ENCODE results near the gene NEK6. TPM values are rescaled to one million over a fixed set of nuclear protein-coding genes. Genes with fewer than 3 reads are reported as not detected.
A peak's percentile ranks its signal among the peaks of the same experiment; 100 is the strongest.

Gene NEK6
- total RNA-seq, 4 donors from 2014 or later, result 25.3 to 53.1 (median 43.3) TPM

DNA sequence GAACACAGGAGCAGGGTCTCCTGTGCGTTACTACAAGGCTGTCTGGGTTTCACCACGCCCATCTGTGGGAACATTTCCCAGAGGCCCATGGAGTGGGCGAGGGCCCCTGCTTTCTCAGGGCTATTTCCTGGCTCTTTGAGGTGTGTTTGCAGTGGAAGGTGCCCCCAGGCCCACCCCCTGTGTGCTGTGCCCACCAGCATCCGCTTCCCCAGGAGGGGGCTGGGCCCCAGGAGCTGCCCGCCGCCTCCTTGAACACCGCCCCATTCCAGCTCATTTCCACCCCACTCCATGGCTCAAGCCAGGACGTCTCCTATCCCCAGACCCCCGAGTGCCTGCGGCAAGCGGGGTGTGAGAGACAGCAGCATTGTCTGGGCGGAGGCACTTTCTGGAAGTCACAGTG, 70.5 kb downstream of the NEK6 start:
- no peak overlapping the region for H3K4me3 ChIP-seq
- H3K9me3 ChIP-seq, result no peaks in the 10 kb centered on the region
- TF ChIP-seq, protein P1, sequence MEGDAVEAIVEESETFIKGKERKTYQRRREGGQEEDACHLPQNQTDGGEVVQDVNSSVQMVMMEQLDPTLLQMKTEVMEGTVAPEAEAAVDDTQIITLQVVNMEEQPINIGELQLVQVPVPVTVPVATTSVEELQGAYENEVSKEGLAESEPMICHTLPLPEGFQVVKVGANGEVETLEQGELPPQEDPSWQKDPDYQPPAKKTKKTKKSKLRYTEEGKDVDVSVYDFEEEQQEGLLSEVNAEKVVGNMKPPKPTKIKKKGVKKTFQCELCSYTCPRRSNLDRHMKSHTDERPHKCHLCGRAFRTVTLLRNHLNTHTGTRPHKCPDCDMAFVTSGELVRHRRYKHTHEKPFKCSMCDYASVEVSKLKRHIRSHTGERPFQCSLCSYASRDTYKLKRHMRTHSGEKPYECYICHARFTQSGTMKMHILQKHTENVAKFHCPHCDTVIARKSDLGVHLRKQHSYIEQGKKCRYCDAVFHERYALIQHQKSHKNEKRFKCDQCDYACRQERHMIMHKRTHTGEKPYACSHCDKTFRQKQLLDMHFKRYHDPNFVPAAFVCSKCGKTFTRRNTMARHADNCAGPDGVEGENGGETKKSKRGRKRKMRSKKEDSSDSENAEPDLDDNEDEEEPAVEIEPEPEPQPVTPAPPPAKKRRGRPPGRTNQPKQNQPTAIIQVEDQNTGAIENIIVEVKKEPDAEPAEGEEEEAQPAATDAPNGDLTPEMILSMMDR (IDR thresholded peaks at IDR 0.05), result no peak
- TF ChIP-seq POLR2A (IDR thresholded peaks at IDR 0.05) (no peak), EP300 (IDR thresholded peaks at IDR 0.05) (no peak)
- no peak for DNase-seq (ENCODE audit: low spot score in 2 of 2)
- H3K27me3 ChIP-seq, result no peaks in the 10 kb centered on the region
- H3K27ac ChIP-seq, result peak overlapping the region in 1 of 4 donors; percentile 21
- H3K4me1 ChIP-seq, result no peaks in the 10 kb centered on the region
- peaks cover 0 to 95% (median 5%) of the 10 kb centered on the region in 3 donors for H3K36me3 ChIP-seq
- WGBS, 2 donors, result 88 to 89% methylated on average over 12 of the region's 12 CpGs

DNA sequence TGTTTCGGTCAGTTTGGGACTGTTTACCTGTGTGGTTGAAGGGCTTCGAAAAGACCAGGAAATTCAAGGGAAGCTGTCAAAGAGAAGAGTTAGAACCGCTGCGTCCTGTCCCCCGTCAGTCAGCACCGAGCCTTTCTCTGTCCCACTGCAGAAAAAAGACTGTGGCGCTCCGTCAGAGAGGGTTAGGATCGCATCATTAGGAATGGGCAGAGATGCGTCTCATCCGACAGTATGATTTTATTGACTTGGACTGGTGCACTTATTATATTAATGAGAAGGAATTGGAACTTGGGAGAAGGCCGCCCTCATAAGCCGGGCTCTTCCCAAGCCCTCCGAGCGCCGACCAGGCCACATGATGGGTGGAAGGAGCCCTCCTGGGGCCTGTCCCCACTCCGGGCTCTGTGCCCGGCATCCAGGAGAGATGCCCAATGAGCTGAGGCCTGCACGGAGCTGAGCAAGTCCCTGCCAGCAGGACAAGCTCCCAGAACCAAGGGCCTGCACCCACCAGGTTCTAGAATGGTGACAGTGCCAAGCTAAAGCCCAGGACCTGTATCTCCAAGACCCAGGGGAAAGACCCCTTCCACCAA, 71.5 kb downstream of the NEK6 start:
- H3K27me3 ChIP-seq, result no peaks in the 10 kb centered on the region
- peaks cover 0 to 92% (median 5%) of the 10 kb centered on the region in 3 donors for H3K36me3 ChIP-seq
- 81 to 87% methylated on average over 18 to 19 of the region's 19 CpGs for WGBS, 2 donors
- no peak overlapping the region for H3K27ac ChIP-seq
- no peak for DNase-seq (ENCODE audit: low spot score in 2 of 2)
- no peak overlapping the region for H3K4me3 ChIP-seq
- TF ChIP-seq EP300 (IDR thresholded peaks at IDR 0.05) (no peak), POLR2A (IDR thresholded peaks at IDR 0.05) (no peak)
- TF ChIP-seq, protein P1 (IDR thresholded peaks at IDR 0.05), result no peak
- no peaks in the 10 kb centered on the region for H3K4me1 ChIP-seq
- H3K9me3 ChIP-seq, result no peaks in the 10 kb centered on the region

DNA sequence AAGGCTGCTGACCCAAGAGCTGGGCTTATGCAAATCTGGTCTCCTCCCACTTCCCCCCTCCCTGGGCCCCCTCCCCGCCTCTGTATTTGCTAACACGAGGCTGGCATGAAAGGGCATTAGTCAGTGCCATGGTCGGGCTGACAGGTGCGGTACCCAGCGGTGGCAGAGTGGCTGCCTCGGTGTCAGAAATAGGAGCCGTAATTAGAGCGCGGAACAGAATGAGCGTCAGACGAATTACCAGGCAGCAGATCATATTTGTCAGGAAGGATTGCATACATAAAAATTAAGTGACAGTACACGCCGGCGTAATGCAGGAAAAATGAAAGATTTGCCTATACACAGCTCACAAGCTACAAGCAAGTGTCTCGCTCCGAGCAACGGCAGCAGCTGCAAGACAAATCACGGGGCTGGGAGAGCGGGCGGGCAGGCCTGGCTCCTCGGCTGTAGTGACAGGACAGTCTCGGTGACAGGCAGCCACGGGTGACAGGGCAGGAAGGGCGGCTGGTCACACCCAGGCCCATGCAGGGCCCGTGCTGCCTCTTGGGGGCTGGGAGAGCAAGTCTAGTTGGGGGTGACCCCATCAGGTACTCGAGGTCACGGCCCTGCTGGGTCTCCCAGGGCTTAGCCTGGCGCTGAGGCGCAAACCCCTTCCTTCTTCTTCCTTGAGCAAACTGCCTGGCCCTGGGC, 72.4 kb downstream of the NEK6 start:
- peaks cover 0 to 95% (median 5%) of the 10 kb centered on the region in 3 donors for H3K36me3 ChIP-seq
- 87 to 89% methylated on average over 28 to 29 of the region's 29 CpGs for WGBS, 2 donors

DNA sequence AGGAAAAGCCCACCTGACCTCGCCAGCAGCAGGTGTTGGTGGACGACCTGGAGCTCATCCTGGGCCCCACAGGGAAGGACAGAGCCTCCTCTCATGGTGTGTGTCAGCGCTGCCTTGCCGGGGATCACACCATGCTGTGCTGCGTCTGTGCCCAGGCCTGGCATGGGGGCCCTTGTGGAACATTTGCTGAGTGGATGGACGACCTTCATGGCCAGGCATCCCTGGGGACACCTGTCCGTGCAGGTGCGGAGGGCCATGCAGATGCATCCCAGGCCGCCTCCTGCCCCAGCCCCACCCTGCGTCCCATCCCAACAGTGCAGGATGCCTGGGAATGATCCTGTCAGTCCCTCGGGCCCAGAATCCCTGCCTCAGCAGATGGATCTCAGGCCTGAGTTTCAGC, 73.8 kb downstream of the NEK6 start:
- Histone ChIP-seq H3K9me3 (no peaks in the 10 kb centered on the region), H3K4me1 (no peaks in the 10 kb centered on the region), H3K27me3 (no peaks in the 10 kb centered on the region), H3K4me3 (no peak overlapping the region), H3K36me3 (peaks cover 0 to 96% (median 2%) of the 10 kb centered on the region in 3 donors), H3K27ac (peak overlapping the region in 1 of 4 donors; percentile 43)
- TF ChIP-seq, protein P1 (IDR thresholded peaks at IDR 0.05), result no peak
- no peak for TF ChIP-seq POLR2A (IDR thresholded peaks at IDR 0.05)
- no peak for TF ChIP-seq EP300 (IDR thresholded peaks at IDR 0.05)
- 77 to 78% methylated on average over 7 to 10 of the region's 11 CpGs for WGBS, 2 donors
- DNase-seq (ENCODE audit: low spot score in 2 of 2), result no peak

More for the DNA sequence above, 72.4 kb downstream of the NEK6 start:
- Histone ChIP-seq H3K4me3 (no peak overlapping the region), H3K27me3 (no peaks in the 10 kb centered on the region), H3K4me1 (no peaks in the 10 kb centered on the region), H3K9me3 (no peaks in the 10 kb centered on the region), H3K27ac (no peak overlapping the region)
- TF ChIP-seq, protein P1 (IDR thresholded peaks at IDR 0.05), result no peak
- TF ChIP-seq EP300 (IDR thresholded peaks at IDR 0.05), result no peak
- no peak for TF ChIP-seq POLR2A (IDR thresholded peaks at IDR 0.05)
- no peak for DNase-seq (ENCODE audit: low spot score in 2 of 2)

All from tibial nerve (tissue), 4 donors.